ENCODE measurements around the gene CCDC6.
A peak's percentile ranks its signal among the peaks of the same experiment; 100 is the strongest.

The CCDC6 gene

DNA sequence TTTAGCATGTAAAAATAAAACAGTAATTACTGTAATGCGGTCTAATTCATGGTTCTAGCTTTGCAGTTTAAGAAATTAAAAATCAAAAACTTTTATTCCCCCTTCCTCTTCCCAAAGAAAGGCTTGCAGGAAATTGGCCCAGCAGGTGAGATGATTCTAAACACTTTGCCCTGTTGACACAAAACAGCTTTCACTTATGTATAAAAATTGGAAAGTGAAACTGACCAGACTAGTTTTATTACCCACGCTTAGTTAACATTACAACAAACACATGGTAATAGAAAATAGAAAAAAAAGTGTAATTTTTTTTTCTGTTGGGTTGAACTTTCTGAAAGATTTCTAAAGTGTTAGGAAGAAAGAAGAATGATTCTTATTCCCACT, 1.2 kb upstream of the CCDC6 start:
- H4K20me1 ChIP-seq (ENCODE audit: insufficient read depth, low read length), result no peaks in the 10 kb centered on the region
- no peak for TF ChIP-seq EZH2 (IDR thresholded peaks at IDR 0.05; ENCODE audit: borderline replicate concordance, low read length)
- TF ChIP-seq, protein P1, sequence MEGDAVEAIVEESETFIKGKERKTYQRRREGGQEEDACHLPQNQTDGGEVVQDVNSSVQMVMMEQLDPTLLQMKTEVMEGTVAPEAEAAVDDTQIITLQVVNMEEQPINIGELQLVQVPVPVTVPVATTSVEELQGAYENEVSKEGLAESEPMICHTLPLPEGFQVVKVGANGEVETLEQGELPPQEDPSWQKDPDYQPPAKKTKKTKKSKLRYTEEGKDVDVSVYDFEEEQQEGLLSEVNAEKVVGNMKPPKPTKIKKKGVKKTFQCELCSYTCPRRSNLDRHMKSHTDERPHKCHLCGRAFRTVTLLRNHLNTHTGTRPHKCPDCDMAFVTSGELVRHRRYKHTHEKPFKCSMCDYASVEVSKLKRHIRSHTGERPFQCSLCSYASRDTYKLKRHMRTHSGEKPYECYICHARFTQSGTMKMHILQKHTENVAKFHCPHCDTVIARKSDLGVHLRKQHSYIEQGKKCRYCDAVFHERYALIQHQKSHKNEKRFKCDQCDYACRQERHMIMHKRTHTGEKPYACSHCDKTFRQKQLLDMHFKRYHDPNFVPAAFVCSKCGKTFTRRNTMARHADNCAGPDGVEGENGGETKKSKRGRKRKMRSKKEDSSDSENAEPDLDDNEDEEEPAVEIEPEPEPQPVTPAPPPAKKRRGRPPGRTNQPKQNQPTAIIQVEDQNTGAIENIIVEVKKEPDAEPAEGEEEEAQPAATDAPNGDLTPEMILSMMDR (IDR thresholded peaks at IDR 0.05; ENCODE audit: low read length), result no peak
- peak overlapping the region; percentile 95 for H3K27ac ChIP-seq (ENCODE audit: low read depth, low read length, poor library complexity, severe bottlenecking)
- H3K4me2 ChIP-seq (ENCODE audit: low read length), result peak overlapping the region; percentile 96
- H3K27me3 ChIP-seq (ENCODE audit: insufficient read depth, low read length), result no peaks in the 10 kb centered on the region
- no peaks in the 10 kb centered on the region for H3F3A ChIP-seq (ENCODE audit: insufficient read depth, low read length)
- peak overlapping the region; percentile 1; the same call in 1 of the 2 replicates for H2AFZ ChIP-seq (ENCODE audit: low read length)
- H3K36me3 ChIP-seq (ENCODE audit: insufficient read depth, low read length), result peaks cover 10% of the 10 kb centered on the region
- H3K9me3 ChIP-seq (ENCODE audit: low read length), result no peaks in the 10 kb centered on the region
- peaks cover 47% of the 10 kb centered on the region for H3K4me1 ChIP-seq (ENCODE audit: insufficient read depth, low read length, severe bottlenecking)
- H3K79me2 ChIP-seq (ENCODE audit: insufficient read depth, low read length), result peaks cover 35% of the 10 kb centered on the region
- H3K4me3 ChIP-seq (ENCODE audit: low read depth, low read length, poor library complexity, severe bottlenecking), result peak overlapping the region; percentile 87
- peak overlapping the region; percentile 88 for H3K9ac ChIP-seq (ENCODE audit: low read length)
- no peaks in the 10 kb centered on the region for H3K9me2 ChIP-seq (ENCODE audit: low read depth, low read length)

DNA sequence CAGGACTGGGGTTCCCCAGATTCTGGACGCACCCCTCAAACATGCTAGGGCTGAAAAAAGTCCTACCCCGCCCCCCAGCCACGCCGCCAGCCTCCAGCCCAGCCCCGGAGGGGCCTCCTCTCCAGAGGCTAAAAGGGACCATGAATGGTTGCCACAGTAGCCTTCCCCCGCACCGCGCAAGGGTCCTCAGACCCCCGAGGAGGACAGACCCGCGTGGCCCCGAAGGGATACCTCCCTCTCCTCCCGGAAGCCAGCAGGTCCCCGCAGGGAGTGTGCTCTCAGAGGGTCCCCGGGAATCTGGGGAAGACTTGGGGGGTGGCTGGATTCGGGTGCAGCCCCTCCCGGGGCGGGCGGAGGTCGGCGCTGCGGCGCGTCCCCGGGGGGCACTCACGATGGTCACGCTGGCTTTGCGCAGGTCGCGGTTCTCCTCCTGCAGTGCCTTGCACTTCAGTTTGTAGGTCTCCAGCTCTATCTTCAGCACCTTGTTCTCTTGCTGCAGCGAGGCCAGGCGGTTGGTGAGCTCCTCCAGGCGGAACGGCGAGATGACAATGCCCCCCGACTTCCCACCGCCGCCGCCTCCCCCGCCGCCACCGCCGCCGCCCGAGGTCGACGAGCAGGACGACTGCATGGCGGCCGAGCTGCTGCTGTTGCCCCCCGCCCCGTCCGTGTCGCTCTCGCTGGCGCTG, 482 bp downstream of the CCDC6 start:
- no peaks in the 10 kb centered on the region for H3F3A ChIP-seq (ENCODE audit: insufficient read depth, low read length)
- H3K27ac ChIP-seq (ENCODE audit: low read depth, low read length, poor library complexity, severe bottlenecking), result peak overlapping the region; percentile 81
- no peaks in the 10 kb centered on the region for H4K20me1 ChIP-seq (ENCODE audit: insufficient read depth, low read length)
- H3K9me2 ChIP-seq (ENCODE audit: low read depth, low read length), result no peaks in the 10 kb centered on the region
- no peaks in the 10 kb centered on the region for H3K27me3 ChIP-seq (ENCODE audit: insufficient read depth, low read length)
- no peak overlapping the region for H2AFZ ChIP-seq (ENCODE audit: low read length)
- H3K36me3 ChIP-seq (ENCODE audit: insufficient read depth, low read length), result peaks cover 20% of the 10 kb centered on the region
- H3K9ac ChIP-seq (ENCODE audit: low read length), result peak overlapping the region; percentile 88
- TF ChIP-seq, protein P1 (IDR thresholded peaks at IDR 0.05; ENCODE audit: low read length), result no peak
- no peak for TF ChIP-seq EZH2 (IDR thresholded peaks at IDR 0.05; ENCODE audit: borderline replicate concordance, low read length)
- peak overlapping the region; percentile 85 for H3K4me2 ChIP-seq (ENCODE audit: low read length)
- H3K9me3 ChIP-seq (ENCODE audit: low read length), result no peaks in the 10 kb centered on the region
- peak overlapping the region; percentile 87 for H3K4me3 ChIP-seq (ENCODE audit: low read depth, low read length, poor library complexity, severe bottlenecking)
- H3K79me2 ChIP-seq (ENCODE audit: insufficient read depth, low read length), result peaks cover 51% of the 10 kb centered on the region
- H3K4me1 ChIP-seq (ENCODE audit: insufficient read depth, low read length, severe bottlenecking), result peaks cover 63% of the 10 kb centered on the region

DNA sequence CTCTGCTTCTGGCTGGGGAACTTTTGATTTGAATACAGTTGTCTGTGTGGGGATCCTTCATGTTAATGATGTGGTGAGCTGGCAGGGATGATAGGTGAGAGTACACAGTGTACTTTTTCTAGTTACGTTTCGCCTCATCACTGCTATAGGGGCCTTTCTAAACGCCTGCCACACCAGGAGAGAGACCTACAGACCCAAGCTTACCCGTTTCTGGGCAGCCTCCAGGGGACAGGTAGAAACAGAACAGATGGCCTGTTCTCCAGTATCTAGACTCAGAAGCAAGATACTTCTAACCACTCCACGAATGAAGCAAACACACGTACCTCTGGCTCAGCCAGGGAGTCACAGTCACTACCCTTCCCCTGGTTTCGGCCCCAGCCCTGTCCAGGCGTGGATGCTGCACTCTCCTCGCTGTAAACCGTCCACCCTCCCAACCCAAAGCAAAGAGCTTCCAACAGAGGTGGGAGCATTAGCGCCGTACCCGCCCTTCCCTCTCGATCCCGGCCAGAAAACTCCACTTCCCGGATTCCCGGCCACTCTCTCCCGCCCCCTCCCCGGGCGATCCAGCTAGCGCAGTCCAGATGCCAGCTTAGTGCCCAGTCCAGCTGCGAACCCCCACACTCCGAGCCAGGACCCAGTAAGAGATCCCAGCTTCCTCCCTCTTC, 1.2 kb downstream of the CCDC6 start:
- Histone ChIP-seq H2AFZ (ENCODE audit: low read length) (no peak overlapping the region), H3K4me3 (ENCODE audit: low read depth, low read length, poor library complexity, severe bottlenecking) (peak overlapping the region; percentile 87), H3K9me3 (ENCODE audit: low read length) (no peaks in the 10 kb centered on the region), H3K79me2 (ENCODE audit: insufficient read depth, low read length) (peaks cover 58% of the 10 kb centered on the region), H3K4me2 (ENCODE audit: low read length) (peak overlapping the region; percentile 85), H3K36me3 (ENCODE audit: insufficient read depth, low read length) (peaks cover 25% of the 10 kb centered on the region), H3F3A (ENCODE audit: insufficient read depth, low read length) (no peaks in the 10 kb centered on the region), H3K4me1 (ENCODE audit: insufficient read depth, low read length, severe bottlenecking) (peaks cover 70% of the 10 kb centered on the region), H3K9me2 (ENCODE audit: low read depth, low read length) (no peaks in the 10 kb centered on the region), H4K20me1 (ENCODE audit: insufficient read depth, low read length) (no peaks in the 10 kb centered on the region), H3K9ac (ENCODE audit: low read length) (peak overlapping the region; percentile 88), H3K27ac (ENCODE audit: low read depth, low read length, poor library complexity, severe bottlenecking) (peak overlapping the region; percentile 81), H3K27me3 (ENCODE audit: insufficient read depth, low read length) (no peaks in the 10 kb centered on the region)
- no peak for TF ChIP-seq EZH2 (IDR thresholded peaks at IDR 0.05; ENCODE audit: borderline replicate concordance, low read length)
- TF ChIP-seq, protein P1 (IDR thresholded peaks at IDR 0.05; ENCODE audit: low read length), result no peak

All from OCI-LY1 (cell line).